IPS DF 4.7 (cell line): ENCODE data around the gene IFNA2.
"Not testable (repeated sequence)": the region's sequence is repeated elsewhere in the genome, so short reads cannot be mapped to it uniquely, and the experiment has no call there.

Experiments
- DNase-seq: peaks from one replicate; pipeline ENCODE4 v3.0.0-alpha.2; 2013; ENCODE audit warnings: low spot score; ENCODE audit errors: extremely low read depth

Gene IFNA2

GRCh38 chr9:21385131-21385670 is at the start of gene IFNA2:
TSS of gene IFNA2 (minus strand) at chr9:21385398. CDS start at chr9:21385329, 69 bp downstream.
- no peak for DNase-seq

DNA sequence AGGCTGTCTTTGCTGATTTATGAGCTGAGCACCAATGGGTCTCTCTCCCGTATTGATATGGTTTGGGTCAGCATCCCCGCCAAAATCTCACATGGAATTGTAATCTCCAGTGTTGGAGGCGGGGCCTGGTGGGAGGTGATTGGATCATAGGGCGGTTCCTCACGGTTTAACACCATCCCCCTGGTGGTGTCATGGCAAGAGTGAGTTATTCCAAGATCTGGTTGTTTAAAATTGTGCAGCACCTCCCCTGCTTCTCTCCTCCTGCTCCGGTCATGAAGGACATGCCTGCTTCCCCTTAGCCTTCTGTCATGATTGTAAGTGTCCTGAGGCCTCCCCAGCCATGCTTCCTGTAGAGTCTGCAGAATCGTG is 49.8 kb upstream of the IFNA2 start:
- not testable (repeated sequence) for DNase-seq

GRCh38 chr9:21434202-21435014 is 49.2 kb upstream of the IFNA2 start:
- DNase-seq = peak; percentile 46

GRCh38 chr9:21432672-21433425 is 47.7 kb upstream of the IFNA2 start:
- DNase-seq = no peak

- no peak for DNase-seq
These were observed 44.0 kb upstream of the IFNA2 start for GRCh38 chr9:21429191-21429590.

- DNase-seq = no peak
These were observed 43.0 kb upstream of the IFNA2 start for GRCh38 chr9:21428235-21428634.

DNA sequence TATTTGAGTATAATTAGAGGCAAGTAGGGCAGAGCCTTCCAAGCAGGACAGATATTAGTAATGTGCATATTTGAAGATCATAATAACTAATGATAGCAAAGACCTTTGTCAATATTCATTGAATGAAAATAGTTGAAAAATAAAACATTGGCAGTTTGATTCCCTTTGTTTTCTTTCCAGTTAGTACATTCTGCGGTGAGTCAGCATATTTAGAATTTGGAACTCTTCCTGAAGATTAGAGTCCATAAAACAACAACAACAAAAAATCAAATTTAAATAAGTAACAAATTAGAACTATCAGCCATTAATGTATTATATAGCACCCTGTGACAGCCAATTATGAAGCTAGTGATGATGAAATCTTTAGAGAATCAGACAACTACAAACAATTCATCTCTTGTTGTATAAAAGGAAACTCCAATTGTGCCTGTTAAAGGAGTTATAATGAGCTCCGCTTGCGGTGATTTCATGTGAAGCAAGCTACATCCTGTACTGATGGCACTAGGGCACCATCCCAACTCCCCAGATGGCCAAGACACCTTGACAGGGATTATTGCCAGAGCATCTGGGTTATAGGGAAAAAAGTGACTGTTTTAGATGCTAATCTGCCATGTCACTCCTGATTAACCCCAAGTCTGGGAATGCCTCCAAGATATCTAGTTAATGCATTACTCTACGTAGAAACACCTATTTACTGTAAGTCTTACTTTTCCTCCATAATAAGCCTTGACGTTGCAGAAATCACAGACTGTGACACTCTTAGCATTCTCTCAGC is 30.5 kb upstream of the IFNA2 start:
- DNase-seq = no peak

DNA sequence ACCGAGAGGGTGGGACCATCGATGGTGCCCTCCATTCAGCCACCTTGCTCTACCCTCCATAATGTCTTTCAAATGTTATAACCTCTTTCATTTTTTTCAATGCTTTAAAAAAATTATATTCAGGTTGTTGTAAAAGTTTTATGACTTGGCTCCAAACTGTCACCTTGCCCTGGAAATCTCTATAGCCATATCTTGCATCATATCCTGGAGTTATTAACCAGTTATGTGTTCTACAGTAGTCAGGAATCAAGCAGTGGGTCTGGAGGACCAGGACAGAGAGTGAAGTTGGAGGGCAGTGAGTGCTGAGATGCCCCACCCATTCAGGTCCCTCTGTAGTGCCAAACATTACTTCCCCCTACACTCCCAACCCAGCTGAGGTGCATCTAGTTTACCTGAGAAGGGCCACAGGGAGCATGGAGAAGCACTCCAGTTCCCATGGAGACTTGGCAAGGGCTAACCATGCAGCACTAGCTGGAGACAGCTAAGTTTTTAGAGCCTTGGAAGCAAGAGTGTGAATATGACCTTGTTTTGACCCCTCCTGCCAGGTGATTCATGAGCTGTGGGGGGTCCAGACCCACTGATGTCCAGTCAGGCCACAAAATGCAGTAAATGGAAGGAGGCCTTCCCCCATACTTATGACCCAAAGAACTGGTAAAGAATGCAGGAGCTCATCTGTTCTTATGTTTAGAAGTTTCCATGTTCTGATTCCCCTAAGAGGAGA is 29.2 kb upstream of the IFNA2 start:
- DNase-seq = no peak

DNA sequence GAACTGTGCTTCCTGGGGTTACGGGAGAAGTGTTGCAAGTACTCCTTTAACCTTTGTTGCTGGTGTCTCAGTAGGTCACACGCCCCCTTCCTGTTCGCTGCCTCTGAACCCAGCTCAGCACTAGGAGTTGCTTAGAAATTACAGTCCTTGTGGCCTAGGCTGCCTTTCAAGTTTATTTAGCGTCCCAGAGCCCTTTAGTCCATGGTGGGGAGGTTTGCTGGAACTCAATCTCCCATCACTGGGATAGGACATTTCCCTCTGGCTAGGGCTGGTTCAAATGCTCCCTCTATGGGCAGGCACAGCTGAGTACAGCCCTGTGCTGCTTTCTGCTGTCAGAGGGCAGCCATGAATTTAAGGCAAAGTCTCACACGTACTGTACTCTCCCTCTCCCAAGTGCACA is 28.4 kb upstream of the IFNA2 start:
- no peak for DNase-seq

- DNase-seq = no peak
These were observed 28.0 kb upstream of the IFNA2 start for GRCh38 chr9:21413151-21413550.

DNA sequence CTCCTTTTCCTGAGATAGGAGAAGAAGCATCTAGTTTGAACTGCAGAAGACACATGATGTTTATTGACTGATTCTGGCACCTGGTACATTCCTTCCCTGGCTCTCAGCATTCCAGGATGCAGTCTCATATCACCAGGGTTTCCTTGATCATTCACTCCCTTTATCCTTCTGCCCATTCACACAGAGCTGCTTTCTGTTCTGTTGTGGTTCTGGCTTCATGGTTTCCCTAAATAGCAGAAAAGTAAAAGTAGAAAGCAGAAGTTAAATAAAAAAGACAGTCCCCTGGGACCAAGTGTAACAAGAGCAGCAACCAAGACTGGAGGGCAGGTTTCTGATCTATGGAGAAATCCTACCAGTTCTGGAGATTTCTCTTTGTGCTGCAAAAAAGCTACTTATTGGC is 26.9 kb upstream of the IFNA2 start:
- no peak for DNase-seq

GRCh38 chr9:21408817-21409216 is 23.6 kb upstream of the IFNA2 start, which contains the start of gene IFNA8:
TSS of gene IFNA8 (plus strand) at chr9:21409117. CDS start at chr9:21409177, 60 bp downstream.
- no peak for DNase-seq

DNA sequence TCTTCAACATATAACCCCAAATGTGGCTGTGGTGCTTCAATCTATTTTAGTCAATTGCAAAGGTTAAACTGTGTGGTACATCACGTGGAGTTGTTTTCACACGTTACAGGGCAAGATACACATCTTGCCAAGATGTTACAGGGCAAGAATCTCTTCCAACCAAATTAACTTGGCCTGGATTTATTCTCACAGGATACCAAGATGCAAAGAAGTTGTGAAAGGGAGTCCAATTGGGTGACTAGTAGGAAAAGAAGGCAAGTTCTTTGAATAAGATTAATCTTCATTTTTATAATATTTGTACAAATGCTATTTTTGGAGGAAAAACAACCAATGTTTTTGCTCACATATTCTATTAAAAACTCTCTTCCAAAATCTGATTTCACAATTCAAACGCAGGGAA is 18.9 kb upstream of the IFNA2 start:
- DNase-seq = no peak

- DNase-seq = no peak
These were observed 17.4 kb upstream of the IFNA2 start for GRCh38 chr9:21402386-21403251.

- no peak for DNase-seq
These were observed 14.8 kb upstream of the IFNA2 start for GRCh38 chr9:21399956-21400355.

DNA sequence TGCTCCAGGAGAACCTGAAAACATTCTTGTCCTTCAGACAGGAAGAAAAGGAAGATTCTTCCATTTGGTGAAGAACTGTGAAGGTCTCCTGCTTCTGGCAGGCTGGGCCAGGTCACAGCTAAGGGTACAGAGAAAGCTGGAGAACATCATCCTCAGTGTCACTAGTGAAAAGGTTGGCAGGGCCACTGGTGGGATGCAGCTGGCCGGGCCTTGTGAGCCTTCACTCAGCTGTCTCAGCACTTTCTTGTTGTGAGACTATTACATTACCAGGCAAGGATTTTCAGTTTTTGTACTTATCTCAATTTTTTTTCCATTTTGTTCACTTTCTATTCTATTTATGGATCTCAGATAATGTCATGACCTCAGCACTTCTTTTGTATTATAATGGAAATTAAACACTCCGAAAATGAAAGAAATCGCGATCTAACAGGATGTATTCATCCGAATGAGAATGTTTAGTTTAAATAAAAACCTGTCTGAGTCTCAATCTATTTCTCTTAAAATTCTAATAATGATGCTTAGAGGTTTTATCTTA is 13.8 kb upstream of the IFNA2 start:
- DNase-seq = no peak

DNA sequence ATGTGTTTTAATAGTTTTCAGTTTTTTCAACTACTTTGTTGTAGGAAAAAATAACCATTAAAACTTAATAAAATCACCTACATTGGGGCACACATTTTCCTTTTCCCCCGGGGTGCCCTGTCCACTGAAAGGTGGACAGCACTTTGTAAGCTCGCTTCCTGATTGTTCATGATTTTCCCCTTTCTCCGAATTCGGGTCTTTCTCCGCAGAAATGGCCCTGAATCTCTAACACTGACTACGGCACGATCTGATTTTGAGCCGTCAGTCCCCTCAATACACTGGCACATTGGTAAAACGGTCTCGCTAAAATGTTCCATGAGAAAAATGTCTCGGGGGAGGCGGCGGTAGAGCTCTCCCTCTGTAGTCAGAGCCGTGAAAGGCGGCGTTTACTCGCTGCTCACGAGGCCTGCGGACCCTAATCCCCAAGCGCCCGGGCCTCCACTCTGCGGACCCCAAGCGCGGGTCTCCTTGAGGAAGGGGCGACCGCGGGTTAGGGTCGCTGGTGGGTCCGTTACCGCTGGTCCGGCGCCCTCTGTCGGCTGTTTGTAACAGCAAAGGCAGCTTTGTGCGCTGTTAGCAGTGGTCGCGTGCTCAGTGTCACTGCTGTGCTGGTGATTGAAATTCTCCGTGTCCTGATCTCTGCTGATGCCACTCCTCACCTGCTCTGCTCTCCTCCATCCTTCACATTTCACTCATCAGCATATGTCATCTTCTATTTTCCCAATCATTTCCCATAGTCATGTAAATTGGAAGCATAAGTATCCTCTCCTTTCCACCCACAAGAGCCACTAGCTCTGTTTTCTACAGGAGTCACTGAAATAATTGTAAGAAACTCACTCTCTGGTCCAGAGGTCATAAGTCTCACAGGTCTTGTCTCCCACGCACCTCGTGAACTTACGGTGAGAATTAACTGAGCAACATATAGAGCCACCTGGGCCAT is 10.8 kb upstream of the IFNA2 start:
- DNase-seq = no peak

- DNase-seq = no peak
These were observed 7.1 kb upstream of the IFNA2 start for GRCh38 chr9:21392270-21392669.

- no peak for DNase-seq
These were observed 1.6 kb downstream of the IFNA2 start for GRCh38 chr9:21383627-21384026.
